Endodermal cell (in vitro differentiated cells): Measurements from ENCODE around the gene MADD. TPM values are rescaled to one million over a fixed set of nuclear protein-coding genes. Genes with fewer than 3 reads are reported as not detected.

ENCODE experiments used
- DNase-seq: peaks from one replicate; pipeline ENCODE4 v3.0.0-alpha.2; 2017
- H3K27ac ChIP-seq: 2 replicates; pipeline ENCODE4 v1.5.1; 2013; ENCODE audit warnings: mild to moderate bottlenecking, low read depth, low read length, moderate library complexity
- H3K27me3 ChIP-seq: 2 replicates; pipeline ENCODE4 v1.6.1; 2013; ENCODE audit warnings: mild to moderate bottlenecking, low read length, moderate library complexity; ENCODE audit not compliant: insufficient read depth, control insufficient read depth, poor library complexity, severe bottlenecking
- H3K36me3 ChIP-seq: 2 replicates; pipeline ENCODE4 v1.7.0; 2013; ENCODE audit warnings: mild to moderate bottlenecking, low read length, moderate library complexity; ENCODE audit not compliant: control insufficient read depth, insufficient read depth
- H3K4me1 ChIP-seq: one replicate; pipeline ENCODE4 v1.7.0; 2013; ENCODE audit warnings: low read length; ENCODE audit not compliant: control insufficient read depth, insufficient read depth
- H3K4me3 ChIP-seq: 2 replicates; pipeline ENCODE4 v1.5.1; 2013; ENCODE audit warnings: mild to moderate bottlenecking, low read length, moderate library complexity
- H3K9ac ChIP-seq: 2 replicates; pipeline ENCODE4 v1.6.1; 2013; ENCODE audit warnings: mild to moderate bottlenecking, low read length, moderate library complexity; ENCODE audit not compliant: poor library complexity, severe bottlenecking; ENCODE audit errors: extremely low read depth
- H3K9me3 ChIP-seq: 2 replicates; pipeline ENCODE4 v1.6.1; 2013; ENCODE audit warnings: mild to moderate bottlenecking, low read length, moderate library complexity; ENCODE audit not compliant: control insufficient read depth
- H3K27ac Mint-ChIP-seq: 2 replicates; pipeline ENCODE4 v1.8.0; 2020; ENCODE audit warnings: mixed read lengths
- H3K27me3 Mint-ChIP-seq: 2 replicates; pipeline ENCODE4 v1.8.0; 2021; ENCODE audit warnings: mild to moderate bottlenecking, mixed read lengths; ENCODE audit not compliant: insufficient read depth
- H3K36me3 Mint-ChIP-seq: 2 replicates; pipeline ENCODE4 v1.8.0; 2020; ENCODE audit warnings: low read depth, mixed read lengths
- H3K4me1 Mint-ChIP-seq: 2 replicates; pipeline ENCODE4 v1.8.0; 2020; ENCODE audit warnings: mixed read lengths
- H3K4me3 Mint-ChIP-seq: 2 replicates; pipeline ENCODE4 v1.8.0; 2020; ENCODE audit warnings: mild to moderate bottlenecking, moderate library complexity, mixed read lengths
- H3K9me3 Mint-ChIP-seq: 2 replicates; pipeline ENCODE4 v1.8.0; 2020; ENCODE audit warnings: mild to moderate bottlenecking, mixed read lengths
- CTCF ChIP-seq: fragments of 200-600 bp; sonication (generic); conservative IDR thresholded peaks from 2 replicates; pipeline ENCODE4 v1.5.0; 2021; ENCODE audit warnings: antibody characterized with exemption, mild to moderate bottlenecking
- WGBS, 2 experiments: methylation state at CpG; one replicate each; pipeline versions ENCODE4 v1.1.5 to v1.1.7; 2013; ENCODE audit warnings: missing lambda C conversion rate in 2 of 2, mixed read lengths in 1 of 2; ENCODE audit not compliant: insufficient coverage in 1 of 2, insufficient read length in 1 of 2; 5-methylcytosine and 5-hydroxymethylcytosine counted together
- total RNA-seq, 2 donors: library from RNA; stranded (reverse); fragmentation: NEBNext Ultra II Directional in 1 of 2; extraction: Animal tissue kit (Norgen Biotek cat#: 25700) in 1 of 2; gene quantifications; 2 replicates in 1 of 2; 3 replicates in 1 of 2; pipeline ENCODE4 v1.2.1, GENCODE V29; 2021

MADD gene
- total RNA-seq, 2 donors from 2014 or later = 30.2 to 36.0 TPM

- Mint-ChIP-seq H3K9me3 (no peaks in the 10 kb centered on the region), H3K4me1 (peaks cover 16% of the 10 kb centered on the region), H3K4me3 (no peak overlapping the region), H3K27ac (no peak overlapping the region), H3K36me3 (no peaks in the 10 kb centered on the region), H3K27me3 (no peaks in the 10 kb centered on the region)
- 92 to 93% methylated on average over 14 to 23 of the region's 23 CpGs for WGBS, 2 experiments
- Histone ChIP-seq H3K9me3 (no peaks in the 10 kb centered on the region), H3K36me3 (no peaks in the 10 kb centered on the region), H3K4me3 (no peak overlapping the region), H3K27ac (no peak overlapping the region), H3K4me1 (peaks cover 6% of the 10 kb centered on the region), H3K27me3 (no peaks in the 10 kb centered on the region), H3K9ac (no peak overlapping the region)
- TF ChIP-seq CTCF = no peak
- no peak for DNase-seq
Observed at GRCh38 chr11:47349521-47350095, 79.7 kb downstream of the MADD start.

GRCh38 chr11:47350315-47350714 lies 80.4 kb downstream of the MADD start:
- Mint-ChIP-seq H3K4me3 (no peak overlapping the region), H3K27ac (no peak overlapping the region), H3K4me1 (peaks cover 16% of the 10 kb centered on the region), H3K27me3 (no peaks in the 10 kb centered on the region), H3K36me3 (no peaks in the 10 kb centered on the region), H3K9me3 (no peaks in the 10 kb centered on the region)
- Histone ChIP-seq H3K9ac (no peak overlapping the region), H3K36me3 (no peaks in the 10 kb centered on the region), H3K4me1 (peaks cover 6% of the 10 kb centered on the region), H3K27me3 (no peaks in the 10 kb centered on the region), H3K9me3 (no peaks in the 10 kb centered on the region), H3K4me3 (no peak overlapping the region), H3K27ac (no peak overlapping the region)
- no peak for DNase-seq
- 88 to 100% methylated on average over 6 to 9 of the region's 9 CpGs for WGBS, 2 experiments
- TF ChIP-seq CTCF = no peak

- no peaks in the 10 kb centered on the region for H3K9me3 Mint-ChIP-seq
- H3K9ac ChIP-seq = no peak overlapping the region
- H3K27ac ChIP-seq = no peak overlapping the region
- no peak overlapping the region for H3K4me3 Mint-ChIP-seq
- no peak overlapping the region for H3K27ac Mint-ChIP-seq
- no peak overlapping the region for H3K4me3 ChIP-seq
- peaks cover 6% of the 10 kb centered on the region for H3K4me1 ChIP-seq
- TF ChIP-seq CTCF = no peak
- no peak for DNase-seq
- H3K36me3 ChIP-seq = no peaks in the 10 kb centered on the region
- H3K27me3 ChIP-seq = no peaks in the 10 kb centered on the region
- 89 to 90% methylated on average over 21 to 29 of the region's 29 CpGs for whole genome bisulfite sequencing, 2 experiments
- H3K27me3 Mint-ChIP-seq = no peaks in the 10 kb centered on the region
- peaks cover 16% of the 10 kb centered on the region for H3K4me1 Mint-ChIP-seq
- H3K9me3 ChIP-seq = peaks cover under 1% of the 10 kb centered on the region
- H3K36me3 Mint-ChIP-seq = no peaks in the 10 kb centered on the region
Observed at GRCh38 chr11:47351156-47352126, 81.5 kb downstream of the MADD start.
